IPS-11a (cell line): Measurements from ENCODE around the gene SLC6A3.

Source experiments
- H3K4me3 ChIP-seq: one replicate; pipeline ENCODE4 v1.5.1; 2013; ENCODE audit warnings: low read depth, low read length, control low read depth

The SLC6A3 gene

GRCh38 chr5:1409381-1410110 lies 35.7 kb downstream of the SLC6A3 start:
- no peak overlapping the region for H3K4me3 ChIP-seq

DNA sequence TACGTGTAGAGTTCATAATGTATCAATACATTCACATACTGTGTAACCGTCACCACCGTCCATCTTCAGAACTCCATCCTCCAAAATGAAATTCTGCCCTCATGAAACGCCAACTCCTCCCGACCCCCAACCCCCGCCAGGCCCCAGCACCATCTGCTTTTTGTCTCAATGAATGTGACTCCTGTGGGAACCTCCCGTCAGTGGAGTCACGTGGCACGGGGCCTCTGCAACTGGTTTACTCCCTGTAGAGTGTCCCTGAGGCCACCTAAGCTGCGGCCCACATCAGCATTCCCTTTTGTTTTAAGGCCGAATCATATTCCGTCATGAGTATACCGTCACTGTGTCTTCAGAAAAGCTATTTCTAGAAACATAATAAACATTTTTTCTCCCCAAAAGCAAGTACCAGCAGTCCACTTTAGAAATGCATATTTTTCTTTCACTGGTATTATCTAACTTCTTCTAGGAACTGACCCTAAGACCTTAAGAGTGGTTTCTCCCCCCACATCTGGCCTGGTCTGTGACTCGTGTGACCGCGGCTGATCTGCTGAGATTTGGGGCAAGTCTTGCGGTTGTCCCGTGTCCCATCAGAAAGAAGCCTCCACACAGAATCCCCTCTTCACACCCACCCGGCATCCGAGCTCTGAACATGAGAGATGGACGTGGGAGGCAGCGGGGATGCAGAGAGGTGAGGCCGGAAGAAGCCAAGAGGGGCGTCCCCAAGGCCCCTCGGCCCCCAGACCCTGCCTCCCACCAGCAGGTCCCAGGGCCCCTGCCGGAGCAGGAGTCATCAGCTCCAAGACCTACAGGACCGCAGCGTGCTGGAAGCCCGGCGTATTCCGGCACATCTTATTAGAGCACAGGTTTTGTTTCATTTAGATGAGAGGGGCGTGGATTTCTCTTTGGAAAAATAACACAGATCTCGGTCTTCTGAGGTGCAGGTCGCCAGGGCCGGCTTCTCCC lies 38.3 kb downstream of the SLC6A3 start:
- no peak overlapping the region for H3K4me3 ChIP-seq

DNA sequence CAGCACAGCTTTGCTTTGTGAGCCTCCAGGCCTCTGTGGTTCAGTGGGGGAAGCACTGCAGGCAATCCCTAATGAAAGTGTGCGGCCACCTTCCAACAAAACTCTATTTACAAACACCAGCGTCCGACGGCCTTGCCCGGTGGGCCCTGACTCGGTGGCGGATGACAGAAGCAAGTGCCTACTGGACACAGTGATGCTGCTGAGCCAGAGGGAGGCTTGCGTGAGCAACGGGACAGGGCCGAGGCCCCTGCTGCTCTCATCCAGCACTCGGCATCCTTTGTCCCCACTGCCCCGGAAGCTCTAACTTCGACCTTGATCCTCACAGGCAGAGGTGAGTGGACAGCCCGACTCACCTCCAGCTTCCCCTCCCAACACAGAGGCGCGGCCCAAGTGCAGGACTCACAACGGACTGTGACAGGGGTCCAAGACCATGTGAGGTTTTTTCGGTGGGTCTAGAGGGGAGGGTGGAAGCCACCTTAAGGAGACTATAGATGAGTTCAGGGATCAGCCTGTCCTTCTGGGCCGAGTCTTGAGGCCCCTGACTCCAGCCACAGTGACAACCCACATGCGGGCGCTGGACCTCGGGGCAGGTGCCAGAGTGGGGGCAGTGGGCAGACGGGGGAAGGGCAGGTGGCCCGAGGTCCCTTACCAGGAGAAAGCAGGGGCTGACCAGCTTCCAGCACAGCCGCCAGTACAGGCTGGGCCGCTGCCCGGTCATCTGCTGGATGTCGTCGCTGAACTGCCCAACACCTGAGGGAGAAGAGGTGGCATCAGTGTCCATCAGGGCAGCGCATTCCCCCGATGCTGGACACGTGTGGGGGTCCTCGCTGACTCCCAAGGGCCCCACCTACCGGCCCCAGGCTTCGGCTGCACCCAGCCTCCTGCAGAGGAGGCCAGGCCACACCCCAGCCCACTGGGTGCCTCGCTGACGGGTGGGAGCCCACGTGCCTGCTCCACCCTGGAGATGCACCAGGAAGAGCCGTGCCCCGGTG lies 39.4 kb downstream of the SLC6A3 start:
- no peak overlapping the region for H3K4me3 ChIP-seq

DNA sequence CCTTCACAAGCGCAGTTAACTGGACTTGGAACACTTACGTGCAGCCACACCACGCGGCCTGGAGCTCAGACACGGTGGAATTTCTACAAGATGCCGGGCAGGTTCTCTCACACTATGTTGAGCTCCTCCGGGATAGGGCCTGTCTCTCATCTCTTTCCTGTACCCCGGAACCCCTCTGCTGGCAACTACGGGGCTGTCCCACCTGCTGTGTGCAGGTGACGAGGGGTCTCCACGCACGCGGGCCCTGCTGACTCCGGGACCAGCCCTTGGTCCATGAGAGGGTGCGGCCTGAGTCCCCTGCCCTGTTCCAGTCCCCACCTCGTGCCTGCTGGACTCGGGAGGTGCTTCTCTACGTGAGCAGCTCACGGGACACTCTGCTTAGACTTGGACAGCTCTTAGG lies 40.1 kb downstream of the SLC6A3 start:
- no peak overlapping the region for H3K4me3 ChIP-seq

DNA sequence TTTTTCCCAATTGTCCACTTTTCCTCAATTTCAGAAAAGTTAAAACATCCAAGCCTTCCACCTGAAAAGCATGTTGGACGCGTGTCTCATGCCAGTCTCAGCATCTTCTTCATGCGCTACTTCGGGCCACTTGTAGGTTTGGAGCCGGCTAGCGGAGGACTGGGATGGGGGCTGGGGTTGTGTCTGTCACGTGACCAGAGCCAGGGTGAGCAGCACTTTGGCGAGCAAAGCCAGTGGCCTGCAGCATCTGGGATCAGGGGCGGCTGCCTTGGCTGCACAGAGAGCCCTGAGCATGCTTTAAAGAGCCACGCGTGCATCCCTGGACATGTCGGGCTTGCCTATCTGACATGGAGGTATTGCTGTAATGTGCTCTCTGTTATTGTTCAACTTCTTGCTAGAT lies 41.2 kb downstream of the SLC6A3 start:
- H3K4me3 ChIP-seq = no peak overlapping the region

GRCh38 chr5:1402611-1403255 lies 42.5 kb downstream of the SLC6A3 start:
- no peak overlapping the region for H3K4me3 ChIP-seq

DNA sequence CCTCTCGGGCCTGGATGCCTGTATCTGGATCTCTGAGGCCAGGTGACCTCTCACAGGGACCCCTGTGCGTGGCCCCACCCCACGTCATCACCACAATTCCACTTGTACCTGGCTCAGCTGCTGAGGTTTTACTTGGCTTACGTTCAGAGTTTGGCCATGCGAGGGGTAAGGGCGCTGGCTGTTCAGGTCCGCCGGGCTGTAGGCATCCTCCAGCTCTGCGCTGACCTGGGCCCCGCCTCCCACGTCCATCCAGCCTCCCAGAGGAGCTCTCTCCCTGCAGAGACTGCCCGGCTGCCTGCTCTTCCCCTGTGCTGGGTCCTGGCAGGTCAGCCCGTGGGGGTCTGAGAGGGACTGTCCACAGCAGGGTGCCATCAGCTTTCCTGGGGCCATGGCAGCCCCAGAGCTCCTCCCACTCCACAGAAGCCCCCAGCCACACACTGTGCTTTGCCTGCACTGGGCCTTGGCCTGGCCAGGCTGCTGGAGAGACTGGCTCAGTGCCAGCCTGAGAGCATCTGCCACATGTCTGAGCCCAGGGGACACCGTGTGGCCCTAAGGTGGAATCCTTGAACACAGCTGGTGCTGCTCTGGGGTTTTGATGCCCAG lies 43.6 kb downstream of the SLC6A3 start:
- H3K4me3 ChIP-seq = no peak overlapping the region

GRCh38 chr5:1400936-1401335 lies 44.3 kb downstream of the SLC6A3 start:
- no peak overlapping the region for H3K4me3 ChIP-seq

DNA sequence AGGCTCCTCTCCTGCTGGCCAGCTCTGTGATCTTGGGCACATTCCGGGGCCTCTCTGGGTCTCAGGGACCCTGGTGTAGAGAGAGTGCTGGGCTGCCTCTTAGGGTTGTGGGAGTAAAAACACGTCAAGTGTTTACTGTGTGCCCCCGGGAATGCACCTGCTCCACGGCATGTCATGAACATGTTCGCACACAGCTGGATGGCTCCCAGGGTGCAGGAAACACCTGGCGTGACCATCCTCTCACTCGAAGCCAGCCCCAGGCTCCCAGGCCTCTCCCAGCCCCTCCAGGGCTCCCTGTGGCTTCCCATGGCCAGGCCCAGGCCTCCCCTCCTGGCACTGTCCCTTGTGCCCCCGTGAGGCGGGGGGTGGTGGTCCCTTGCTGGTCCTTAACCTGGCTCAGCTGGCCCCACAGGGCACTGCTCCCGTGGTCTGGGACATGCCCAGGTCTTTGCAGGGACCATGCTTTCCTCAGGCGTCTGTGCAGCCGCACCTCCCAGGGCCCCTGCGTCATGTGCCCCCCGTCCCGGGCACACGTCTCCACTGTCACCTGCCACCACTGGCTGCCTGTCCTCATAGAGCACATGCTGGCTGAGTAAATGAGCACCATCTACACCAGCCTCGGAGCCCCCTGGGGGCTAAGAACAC lies 44.9 kb downstream of the SLC6A3 start:
- no peak overlapping the region for H3K4me3 ChIP-seq

DNA sequence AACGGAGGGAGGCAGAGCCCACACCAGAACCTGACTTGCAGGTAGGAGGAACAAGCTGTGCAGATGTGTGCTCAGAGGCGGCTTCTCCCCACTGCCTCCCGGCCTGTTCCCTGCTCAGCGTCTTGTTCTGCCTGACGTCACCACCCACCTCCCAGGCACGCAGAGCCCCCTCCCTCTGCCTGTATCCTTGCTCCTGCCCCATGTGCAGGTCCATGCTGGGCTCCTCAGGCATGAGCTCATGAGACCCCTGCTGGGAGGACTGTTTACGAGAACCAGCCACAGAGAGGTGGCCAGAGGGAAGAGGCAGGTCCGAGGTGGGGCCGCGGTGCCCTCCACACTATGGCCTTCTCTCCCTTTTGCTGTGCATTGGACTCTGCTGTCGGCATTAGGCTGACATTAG lies 45.5 kb downstream of the SLC6A3 start:
- no peak overlapping the region for H3K4me3 ChIP-seq

GRCh38 chr5:1396293-1396816 lies 48.9 kb downstream of the SLC6A3 start:
- H3K4me3 ChIP-seq = no peak overlapping the region

- H3K4me3 ChIP-seq = no peak overlapping the region
These were observed 50.1 kb downstream of the SLC6A3 start for GRCh38 chr5:1394881-1395860.

DNA sequence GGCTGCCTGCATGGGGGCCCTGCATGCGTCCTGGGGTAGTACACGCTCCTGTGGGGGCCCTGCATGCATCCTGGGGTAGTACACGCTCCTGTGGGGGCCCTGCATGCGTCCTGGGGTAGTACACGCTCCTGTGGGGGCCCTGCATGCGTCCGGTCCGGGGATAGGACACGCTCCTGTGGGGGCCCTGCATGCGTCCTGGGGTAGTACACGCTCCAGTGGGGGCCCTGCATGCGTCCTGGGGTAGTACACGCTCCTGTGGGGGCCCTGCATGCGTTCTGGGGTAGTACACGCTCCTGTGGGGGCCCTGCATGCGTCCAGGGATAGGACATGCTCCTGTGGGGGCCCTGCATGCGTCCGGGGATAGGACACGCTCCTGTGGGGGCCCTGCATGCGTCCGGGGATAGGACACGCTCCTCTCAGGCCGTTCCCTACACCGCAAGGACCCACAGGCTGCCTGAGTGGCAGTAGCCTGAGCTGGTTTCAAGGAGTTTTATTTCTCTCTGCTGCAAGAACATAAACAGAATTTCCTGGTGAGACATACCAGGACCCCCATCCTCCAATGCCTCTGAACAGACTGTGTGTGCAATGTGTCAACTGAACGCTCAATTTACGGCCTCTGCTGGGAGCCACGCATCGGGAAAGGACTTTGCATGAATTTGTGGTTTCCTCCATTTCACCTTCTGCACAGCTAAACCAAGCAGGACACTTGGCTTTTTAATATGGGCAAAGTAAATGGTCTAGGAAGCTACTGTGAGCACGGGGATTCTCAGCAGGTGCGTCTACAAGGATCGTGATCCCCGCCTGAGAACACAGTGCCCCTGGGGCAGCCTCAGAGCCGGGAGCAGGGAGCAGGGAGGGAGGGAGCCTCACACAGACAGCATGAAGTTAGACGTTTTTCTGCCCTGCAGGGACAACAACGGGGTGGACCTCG lies 51.4 kb downstream of the SLC6A3 start:
- no peak overlapping the region for H3K4me3 ChIP-seq

GRCh38 chr5:1392801-1393565 lies 52.3 kb downstream of the SLC6A3 start:
- no peak overlapping the region for H3K4me3 ChIP-seq

GRCh38 chr5:1392261-1392660 lies 53.0 kb downstream of the SLC6A3 start:
- no peak overlapping the region for H3K4me3 ChIP-seq

GRCh38 chr5:1391691-1392090 lies 53.5 kb downstream of the SLC6A3 start:
- H3K4me3 ChIP-seq = no peak overlapping the region
